ENCODE results near the gene TMEM259. TPM values are rescaled to one million over a fixed set of nuclear protein-coding genes. Genes with fewer than 3 reads are reported as not detected.

The TMEM259 gene
- total RNA-seq, 1 donor from 2014 or later, result 120 TPM

DNA sequence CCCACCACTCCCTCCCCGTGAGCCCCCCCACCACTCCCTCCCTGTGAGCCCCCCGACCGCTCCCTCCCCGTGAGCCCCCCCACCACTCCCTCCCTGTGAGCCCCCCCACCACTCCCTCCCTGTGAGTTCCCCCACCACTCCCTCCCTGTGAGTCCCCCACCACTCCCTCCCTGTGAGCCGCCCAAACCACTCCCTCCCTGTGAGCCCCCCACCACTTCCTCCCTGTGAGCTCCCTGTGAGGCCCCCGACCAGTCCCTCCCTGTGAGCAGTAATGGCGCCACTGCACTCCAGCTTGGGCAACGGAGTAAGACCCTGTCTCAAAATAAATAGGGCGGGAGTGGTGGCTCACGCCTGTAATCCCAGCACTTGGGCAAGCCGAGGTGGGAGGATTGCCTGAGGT lies 28.9 kb upstream of the TMEM259 start:
- Mint-ChIP-seq H3K4me1 (ENCODE audit: low read depth) (no peaks in the 10 kb centered on the region), H3K9me3 (ENCODE audit: low read depth) (no peaks in the 10 kb centered on the region), H3K36me3 (ENCODE audit: low read depth) (no peaks in the 10 kb centered on the region), H3K27me3 (ENCODE audit: low read depth) (no peaks in the 10 kb centered on the region), H3K27ac (ENCODE audit: unreplicated experiment) (no peak overlapping the region), H3K4me3 (ENCODE audit: unreplicated experiment) (no peak overlapping the region)
- DNase-seq (ENCODE audit: low spot score), result no peak
- no peak for TF ChIP-seq CTCF (IDR thresholded peaks at IDR 0.05)

DNA sequence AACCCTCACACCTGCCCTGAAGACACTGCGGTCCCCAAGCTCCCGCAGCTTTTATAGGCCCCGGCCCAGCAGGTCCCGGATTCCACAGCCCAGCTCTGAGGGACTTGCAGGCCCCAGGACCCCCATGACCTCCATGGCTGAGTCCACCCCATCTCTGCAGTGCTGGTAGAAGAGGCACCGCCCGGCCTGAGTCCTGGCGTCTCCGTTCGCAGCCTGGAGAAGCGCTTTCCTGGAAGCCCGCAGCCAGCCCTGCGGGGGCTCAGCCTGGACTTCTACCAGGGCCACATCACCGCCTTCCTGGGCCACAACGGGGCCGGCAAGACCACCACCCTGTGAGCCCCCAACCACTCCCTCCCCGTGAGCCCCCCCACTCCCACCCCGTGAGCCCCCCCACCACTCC lies 28.2 kb upstream of the TMEM259 start:
- no peak overlapping the region for H3K4me3 Mint-ChIP-seq (ENCODE audit: unreplicated experiment)
- no peaks in the 10 kb centered on the region for H3K9me3 Mint-ChIP-seq (ENCODE audit: low read depth)
- no peak for TF ChIP-seq CTCF (IDR thresholded peaks at IDR 0.05)

GRCh38 chr19:1047696-1048147 lies 26.8 kb upstream of the TMEM259 start:
- no peak for DNase-seq (ENCODE audit: low spot score)
- Mint-ChIP-seq H3K27me3 (ENCODE audit: low read depth) (no peaks in the 10 kb centered on the region), H3K27ac (ENCODE audit: unreplicated experiment) (no peak overlapping the region), H3K4me3 (ENCODE audit: unreplicated experiment) (no peak overlapping the region), H3K9me3 (ENCODE audit: low read depth) (no peaks in the 10 kb centered on the region), H3K4me1 (ENCODE audit: low read depth) (no peaks in the 10 kb centered on the region), H3K36me3 (ENCODE audit: low read depth) (no peaks in the 10 kb centered on the region)
- TF ChIP-seq CTCF (IDR thresholded peaks at IDR 0.05), result no peak

More for the DNA sequence above, 28.2 kb upstream of the TMEM259 start:
- H3K36me3 Mint-ChIP-seq (ENCODE audit: low read depth), result no peaks in the 10 kb centered on the region
- no peaks in the 10 kb centered on the region for H3K4me1 Mint-ChIP-seq (ENCODE audit: low read depth)
- no peak overlapping the region for H3K27ac Mint-ChIP-seq (ENCODE audit: unreplicated experiment)
- no peaks in the 10 kb centered on the region for H3K27me3 Mint-ChIP-seq (ENCODE audit: low read depth)
- DNase-seq (ENCODE audit: low spot score), result no peak

- no peaks in the 10 kb centered on the region for H3K27me3 Mint-ChIP-seq (ENCODE audit: low read depth)
- H3K27ac Mint-ChIP-seq (ENCODE audit: unreplicated experiment), result no peak overlapping the region
- no peaks in the 10 kb centered on the region for H3K4me1 Mint-ChIP-seq (ENCODE audit: low read depth)
- TF ChIP-seq CTCF (IDR thresholded peaks at IDR 0.05), result no peak
- no peaks in the 10 kb centered on the region for H3K9me3 Mint-ChIP-seq (ENCODE audit: low read depth)
- H3K4me3 Mint-ChIP-seq (ENCODE audit: unreplicated experiment), result no peak overlapping the region
- DNase-seq (ENCODE audit: low spot score), result no peak
- H3K36me3 Mint-ChIP-seq (ENCODE audit: low read depth), result no peaks in the 10 kb centered on the region
These were observed 26.1 kb upstream of the TMEM259 start for GRCh38 chr19:1046836-1047695.

DNA sequence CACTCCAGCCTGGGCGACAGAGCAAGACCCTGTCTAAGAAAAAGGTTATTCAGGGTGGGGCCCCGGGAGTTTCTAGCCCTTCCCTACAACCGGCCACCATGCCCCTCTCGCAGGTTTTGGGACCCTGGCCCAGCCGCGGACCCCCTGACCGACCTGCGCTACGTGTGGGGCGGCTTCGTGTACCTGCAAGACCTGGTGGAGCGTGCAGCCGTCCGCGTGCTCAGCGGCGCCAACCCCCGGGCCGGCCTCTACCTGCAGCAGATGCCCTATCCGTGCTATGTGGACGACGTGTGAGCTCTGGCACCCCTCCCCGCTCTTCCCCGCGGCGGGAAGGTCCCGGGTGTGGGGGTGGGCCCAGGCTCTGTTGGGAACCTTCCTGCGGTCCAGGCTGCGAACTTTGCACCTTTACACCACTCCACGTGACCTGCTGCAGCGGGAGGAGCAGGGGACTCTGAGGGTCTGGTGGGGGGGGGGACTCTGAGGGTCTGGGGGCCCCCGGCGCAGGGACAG lies 25.2 kb upstream of the TMEM259 start:
- H3K4me1 Mint-ChIP-seq (ENCODE audit: low read depth), result peaks cover 4% of the 10 kb centered on the region
- no peak for TF ChIP-seq CTCF (IDR thresholded peaks at IDR 0.05)
- H3K9me3 Mint-ChIP-seq (ENCODE audit: low read depth), result no peaks in the 10 kb centered on the region

More for the DNA sequence above, 25.2 kb upstream of the TMEM259 start:
- Mint-ChIP-seq H3K27me3 (ENCODE audit: low read depth) (no peaks in the 10 kb centered on the region), H3K27ac (ENCODE audit: unreplicated experiment) (no peak overlapping the region), H3K4me3 (ENCODE audit: unreplicated experiment) (no peak overlapping the region), H3K36me3 (ENCODE audit: low read depth) (no peaks in the 10 kb centered on the region)
- no peak for DNase-seq (ENCODE audit: low spot score)

Data from chondrocyte (in vitro differentiated cells).